ENCODE data around the gene CCPG1.
"Not testable (repeated sequence)": the region's sequence is repeated elsewhere in the genome, so short reads cannot be mapped to it uniquely, and the experiment has no call there.

CCPG1 gene, protein sequence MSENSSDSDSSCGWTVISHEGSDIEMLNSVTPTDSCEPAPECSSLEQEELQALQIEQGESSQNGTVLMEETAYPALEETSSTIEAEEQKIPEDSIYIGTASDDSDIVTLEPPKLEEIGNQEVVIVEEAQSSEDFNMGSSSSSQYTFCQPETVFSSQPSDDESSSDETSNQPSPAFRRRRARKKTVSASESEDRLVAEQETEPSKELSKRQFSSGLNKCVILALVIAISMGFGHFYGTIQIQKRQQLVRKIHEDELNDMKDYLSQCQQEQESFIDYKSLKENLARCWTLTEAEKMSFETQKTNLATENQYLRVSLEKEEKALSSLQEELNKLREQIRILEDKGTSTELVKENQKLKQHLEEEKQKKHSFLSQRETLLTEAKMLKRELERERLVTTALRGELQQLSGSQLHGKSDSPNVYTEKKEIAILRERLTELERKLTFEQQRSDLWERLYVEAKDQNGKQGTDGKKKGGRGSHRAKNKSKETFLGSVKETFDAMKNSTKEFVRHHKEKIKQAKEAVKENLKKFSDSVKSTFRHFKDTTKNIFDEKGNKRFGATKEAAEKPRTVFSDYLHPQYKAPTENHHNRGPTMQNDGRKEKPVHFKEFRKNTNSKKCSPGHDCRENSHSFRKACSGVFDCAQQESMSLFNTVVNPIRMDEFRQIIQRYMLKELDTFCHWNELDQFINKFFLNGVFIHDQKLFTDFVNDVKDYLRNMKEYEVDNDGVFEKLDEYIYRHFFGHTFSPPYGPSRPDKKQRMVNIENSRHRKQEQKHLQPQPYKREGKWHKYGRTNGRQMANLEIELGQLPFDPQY
- 9.8 to 48.3 (median 24.5) reads per million in 18 experiments for total RNA-seq

- DNase-seq = peak; percentile 95
Observed at GRCh38 chr15:55408012-55408928, at the start of gene CCPG1, which contains the start of gene PIERCE2. Gene CCPG1 (minus strand): TSS chr15:55408359. CDS start chr15:55389424, 18,935 bp downstream. Gene PIERCE2 (plus strand): TSS chr15:55408495. CDS start chr15:55408769, 274 bp downstream.

- no peak for DNase-seq
Observed at GRCh38 chr15:55457401-55458022, 49.4 kb upstream of the CCPG1 start.

- DNase-seq = not testable (repeated sequence)
Observed at GRCh38 chr15:55447030-55447394, 38.9 kb upstream of the CCPG1 start.

DNA sequence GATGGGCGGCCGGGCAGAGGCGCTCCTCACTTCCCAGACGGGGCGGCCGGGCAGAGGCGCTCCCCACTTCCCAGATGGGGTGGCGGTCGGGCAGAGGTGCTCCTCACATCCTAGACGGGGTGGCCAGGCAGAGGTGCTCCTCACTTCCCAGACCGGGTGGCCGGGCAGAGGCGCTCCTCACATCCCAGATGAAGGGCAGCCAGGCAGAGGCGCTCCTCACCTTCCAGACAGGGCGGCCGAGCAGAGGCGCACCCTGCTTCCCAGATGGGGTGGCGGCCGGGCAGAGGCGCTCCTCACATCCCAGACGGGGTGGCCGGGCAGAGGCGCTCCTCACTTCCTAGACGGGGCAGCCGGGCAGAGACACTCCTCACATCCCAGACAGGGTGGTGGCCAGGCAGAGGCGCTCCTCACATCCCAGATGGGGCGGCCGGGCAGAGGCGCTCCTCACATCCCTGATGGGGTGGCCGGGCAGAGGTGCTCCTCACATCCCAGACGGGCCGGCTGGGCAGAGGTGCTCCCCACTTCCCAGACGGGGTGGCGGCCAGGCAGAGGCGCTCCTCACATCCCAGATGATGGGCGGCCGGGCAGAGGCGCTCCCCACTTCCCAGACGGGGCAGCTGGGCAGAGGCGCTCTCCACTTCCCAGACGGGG, 38.3 kb upstream of the CCPG1 start:
- DNase-seq = not testable (repeated sequence)

DNA sequence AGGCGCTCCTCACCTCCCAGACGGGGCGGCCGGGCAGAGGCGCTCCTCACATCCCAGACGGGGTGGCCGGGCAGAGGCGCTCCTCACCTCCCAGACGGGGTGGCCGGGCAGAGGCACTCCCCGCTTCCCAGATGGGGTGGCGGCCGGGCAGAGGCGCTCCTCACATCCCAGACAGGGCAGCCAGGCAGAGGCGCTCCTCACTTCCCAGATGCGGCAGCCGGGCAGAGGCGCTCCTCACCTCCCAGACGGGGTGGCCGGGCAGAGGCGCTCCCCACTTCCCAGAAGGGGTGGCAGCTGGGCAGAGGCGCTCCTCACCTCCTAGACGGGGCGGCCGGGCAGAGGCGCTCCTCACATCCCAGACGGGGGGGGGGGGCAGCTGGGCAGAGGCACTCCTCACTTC, 37.8 kb upstream of the CCPG1 start:
- not testable (repeated sequence) for DNase-seq

- DNase-seq = not testable (repeated sequence)
Observed at GRCh38 chr15:55443141-55443540, 35.0 kb upstream of the CCPG1 start.

- peak; percentile 60 to 72 for DNase-seq
Observed at GRCh38 chr15:55434989-55435825, 27.0 kb upstream of the CCPG1 start.

GRCh38 chr15:55422089-55422488, 13.9 kb upstream of the CCPG1 start:
- no peak for DNase-seq

- peak; percentile 2 to 53 for DNase-seq
Observed at GRCh38 chr15:55420171-55420866, 12.2 kb upstream of the CCPG1 start.

DNA sequence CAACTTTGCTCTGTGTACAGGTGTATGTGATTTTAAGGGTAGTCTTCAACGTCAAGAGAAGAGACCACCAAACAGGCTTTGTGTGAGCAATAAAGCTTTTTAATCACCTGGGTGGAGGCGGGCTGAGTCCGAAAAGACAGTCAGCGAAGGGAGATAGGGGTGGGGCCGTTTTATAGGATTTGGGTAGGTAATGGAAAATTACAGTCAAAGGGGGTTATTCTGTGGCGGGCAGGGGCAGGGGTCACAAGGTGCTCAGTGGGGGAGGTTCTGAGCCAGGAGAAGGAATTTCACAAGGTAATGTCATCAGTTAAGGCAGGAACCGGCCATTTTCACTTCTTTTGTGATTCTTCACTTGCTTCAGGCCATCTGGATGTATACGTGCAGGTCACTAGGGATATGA, 9.5 kb upstream of the CCPG1 start:
- not testable (repeated sequence) for DNase-seq

DNA sequence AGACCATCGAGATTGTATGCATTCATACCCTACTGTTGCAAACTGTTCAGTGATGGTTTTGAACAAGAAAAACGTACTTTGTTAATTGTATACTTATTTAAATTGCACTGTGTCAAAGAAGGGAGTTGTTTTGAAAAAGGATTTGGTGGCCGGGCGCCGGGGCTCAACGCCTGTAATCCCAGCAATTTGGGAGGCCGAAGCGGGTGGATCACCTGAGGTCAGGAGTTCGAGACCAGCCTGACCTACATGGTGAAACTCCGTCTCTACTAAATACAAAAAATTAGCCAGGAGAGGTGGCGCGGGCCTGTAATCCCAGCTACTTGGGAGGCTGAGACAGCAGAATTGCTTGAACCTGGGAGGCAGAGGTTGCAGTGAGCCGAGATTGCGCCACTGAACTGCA, 817 bp upstream of the CCPG1 start:
- not testable (repeated sequence) for DNase-seq

- peak; percentile 25 to 38 for DNase-seq
Observed at GRCh38 chr15:55407498-55408011, 604 bp downstream of the CCPG1 start.

DNA sequence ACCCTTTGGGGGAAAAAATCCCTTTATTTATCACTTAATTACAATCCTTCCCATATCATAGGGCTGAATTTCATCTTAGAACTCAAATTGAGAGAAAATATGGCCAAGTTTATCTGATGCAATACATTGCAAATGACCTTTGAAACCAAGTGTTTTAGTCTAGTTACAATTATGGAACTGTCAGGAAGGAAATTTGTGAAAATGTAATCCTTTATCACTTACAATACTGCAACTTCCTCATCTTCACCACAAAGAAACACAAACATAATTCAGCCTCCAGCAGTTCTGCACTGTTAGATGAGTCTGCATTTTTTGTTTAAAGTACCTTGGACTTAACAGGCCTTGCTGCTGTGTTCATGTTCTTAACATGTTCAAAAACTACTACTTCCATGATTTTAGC, 4.6 kb downstream of the CCPG1 start:
- DNase-seq = peak; percentile 69 to 90

DNA sequence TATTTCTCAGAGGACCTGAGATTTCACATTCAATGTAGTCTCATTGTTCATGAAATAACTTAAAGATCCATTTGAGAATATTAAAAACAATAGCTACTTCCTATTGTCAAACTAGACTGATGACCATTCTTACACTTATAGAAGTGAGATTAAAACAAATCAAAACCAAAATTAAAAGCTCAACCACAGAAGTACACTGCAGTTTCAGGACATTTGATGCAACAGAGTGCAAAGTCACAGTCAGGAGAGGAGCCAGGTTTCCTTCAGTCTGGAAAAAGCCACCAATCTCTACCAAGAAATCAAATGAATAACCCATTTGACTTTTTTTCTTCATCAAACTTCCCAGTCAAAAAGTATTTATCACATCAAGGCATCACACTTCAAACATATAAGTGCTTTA, 5.5 kb downstream of the CCPG1 start:
- DNase-seq = peak; percentile 5 to 8

DNA sequence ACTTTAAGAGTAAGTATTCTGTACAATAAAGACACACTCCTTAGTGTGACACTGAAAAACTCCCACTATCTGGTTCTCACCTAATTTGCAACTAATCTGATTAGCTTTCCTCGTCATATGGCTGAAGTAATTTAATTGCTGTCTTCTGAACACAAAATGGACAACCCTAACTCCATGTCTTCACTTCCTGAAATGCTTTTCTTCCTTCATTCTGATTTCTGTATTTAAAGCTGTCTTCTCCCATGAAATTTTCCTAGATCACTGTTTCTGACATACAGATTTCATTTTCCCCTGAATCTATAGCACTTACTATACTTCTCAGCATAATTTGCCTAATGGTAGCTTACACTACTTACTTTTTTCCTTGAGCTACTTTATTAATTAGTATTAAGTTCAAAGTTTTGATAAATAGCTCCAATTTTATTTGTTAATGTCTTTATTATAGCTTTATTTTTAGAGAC, 6.3 kb downstream of the CCPG1 start:
- peak; percentile 3 to 5 for DNase-seq

DNA sequence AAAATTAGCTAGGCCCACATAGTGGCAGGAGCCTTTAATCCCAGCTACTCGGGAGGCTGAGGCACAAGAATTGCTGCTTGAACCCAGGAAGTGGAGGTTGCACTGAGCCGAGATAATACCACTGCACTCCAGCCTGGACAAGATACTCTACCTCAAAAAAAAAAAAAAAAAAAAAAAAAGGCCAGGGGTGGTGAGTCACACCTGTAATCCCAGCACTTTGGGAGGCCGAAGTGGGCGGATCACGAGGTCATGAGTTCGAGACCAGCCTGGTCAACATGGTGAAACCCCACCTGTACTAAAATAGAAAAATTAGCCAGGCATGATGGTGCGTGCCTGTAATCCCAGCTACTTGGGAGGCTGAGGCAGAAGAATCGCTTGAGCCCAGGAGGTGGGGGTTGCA, 8.1 kb downstream of the CCPG1 start:
- DNase-seq = not testable (repeated sequence)

- no peak for DNase-seq
Observed at GRCh38 chr15:55398243-55398642, 9.9 kb downstream of the CCPG1 start.

- DNase-seq = peak; percentile 77 to 83
Observed at GRCh38 chr15:55394694-55395093, 13.5 kb downstream of the CCPG1 start.

- DNase-seq = no peak
Observed at GRCh38 chr15:55389264-55389607, 18.9 kb downstream of the CCPG1 start.

DNA sequence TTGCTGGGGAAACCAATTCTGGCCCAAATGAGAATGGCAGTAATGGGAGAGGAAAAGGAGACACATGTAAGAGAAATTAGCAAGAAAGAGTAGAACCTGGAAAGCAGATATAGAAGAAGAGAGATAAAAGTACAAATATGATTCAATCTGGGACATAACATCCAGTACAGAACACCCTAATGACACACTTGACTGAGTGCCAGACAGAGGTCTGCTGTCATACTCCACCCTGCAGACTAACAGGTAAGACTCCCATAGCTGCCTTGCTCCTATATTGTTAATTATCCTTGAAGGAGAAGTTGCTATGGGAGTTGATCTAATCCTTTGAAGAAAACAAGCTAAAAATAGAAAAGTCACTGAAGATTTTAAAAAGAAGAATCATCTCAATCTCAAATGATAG, 21.1 kb downstream of the CCPG1 start:
- DNase-seq = no peak

All from inflammatory macrophage (primary cell).